HG03095 (cell line): ENCODE results near the gene EIF3B.
"Not testable (repeated sequence)": the region's sequence is repeated elsewhere in the genome, so short reads cannot be mapped to it uniquely, and the experiment has no call there.

Experiments
- ATAC-seq: cut with Tn5 transposase; IDR thresholded peaks from one replicate; pipeline ENCODE4 v1.9.1; 2021; ENCODE audit warnings: moderate library complexity; ENCODE audit not compliant: unreplicated experiment

The EIF3B gene

GRCh38 chr7:2376351-2377154 is 21.9 kb downstream of the EIF3B start:
- no peak for ATAC-seq

- ATAC-seq, result not testable (repeated sequence)
Observed at GRCh38 chr7:2377492-2377891, 22.9 kb downstream of the EIF3B start.

- ATAC-seq, result not testable (repeated sequence)
Observed at GRCh38 chr7:2378125-2378524, 23.5 kb downstream of the EIF3B start.

GRCh38 chr7:2379161-2379560 is 24.5 kb downstream of the EIF3B start:
- ATAC-seq, result no peak

- no peak for ATAC-seq
Observed at GRCh38 chr7:2379821-2380450, 25.3 kb downstream of the EIF3B start.

GRCh38 chr7:2380461-2380860 is 25.8 kb downstream of the EIF3B start:
- no peak for ATAC-seq

GRCh38 chr7:2381227-2381626 is 26.6 kb downstream of the EIF3B start:
- ATAC-seq, result no peak

- no peak for ATAC-seq
Observed at GRCh38 chr7:2381881-2382509, 27.4 kb downstream of the EIF3B start.

- ATAC-seq, result no peak
Observed at GRCh38 chr7:2383543-2384274, 29.1 kb downstream of the EIF3B start.

- no peak for ATAC-seq
Observed at GRCh38 chr7:2384354-2385243, 30.0 kb downstream of the EIF3B start.

GRCh38 chr7:2386122-2386521 is 31.5 kb downstream of the EIF3B start:
- not testable (repeated sequence) for ATAC-seq

GRCh38 chr7:2386964-2387669 is 32.5 kb downstream of the EIF3B start:
- no peak for ATAC-seq

GRCh38 chr7:2387897-2388636 is 33.4 kb downstream of the EIF3B start:
- ATAC-seq, result no peak

GRCh38 chr7:2388637-2388954 is 34.0 kb downstream of the EIF3B start:
- no peak for ATAC-seq

GRCh38 chr7:2390020-2390816 is 35.6 kb downstream of the EIF3B start:
- not testable (repeated sequence) for ATAC-seq

GRCh38 chr7:2393706-2394105 is 39.1 kb downstream of the EIF3B start:
- ATAC-seq, result no peak

GRCh38 chr7:2394566-2395082 is 40.0 kb downstream of the EIF3B start:
- no peak for ATAC-seq

GRCh38 chr7:2398506-2398905 is 43.9 kb downstream of the EIF3B start:
- no peak for ATAC-seq
